PC-9 (cell line): Measurements from ENCODE around the gene SEC24D.

Experiments used
- EZH2 ChIP-seq: fragments of 200-600 bp; sonication (generic); IDR thresholded peaks from 2 replicates; pipeline ENCODE4 v1.8.0; 2017; ENCODE audit warnings: antibody characterized with exemption, low read depth
- TF ChIP-seq, protein P1 (sequence below): fragments of 200-600 bp; sonication (generic); conservative IDR thresholded peaks from 2 replicates; pipeline ENCODE4 v1.6.1; 2017; ENCODE audit warnings: mixed run types, antibody characterized with exemption, mild to moderate bottlenecking, moderate library complexity

DNA sequence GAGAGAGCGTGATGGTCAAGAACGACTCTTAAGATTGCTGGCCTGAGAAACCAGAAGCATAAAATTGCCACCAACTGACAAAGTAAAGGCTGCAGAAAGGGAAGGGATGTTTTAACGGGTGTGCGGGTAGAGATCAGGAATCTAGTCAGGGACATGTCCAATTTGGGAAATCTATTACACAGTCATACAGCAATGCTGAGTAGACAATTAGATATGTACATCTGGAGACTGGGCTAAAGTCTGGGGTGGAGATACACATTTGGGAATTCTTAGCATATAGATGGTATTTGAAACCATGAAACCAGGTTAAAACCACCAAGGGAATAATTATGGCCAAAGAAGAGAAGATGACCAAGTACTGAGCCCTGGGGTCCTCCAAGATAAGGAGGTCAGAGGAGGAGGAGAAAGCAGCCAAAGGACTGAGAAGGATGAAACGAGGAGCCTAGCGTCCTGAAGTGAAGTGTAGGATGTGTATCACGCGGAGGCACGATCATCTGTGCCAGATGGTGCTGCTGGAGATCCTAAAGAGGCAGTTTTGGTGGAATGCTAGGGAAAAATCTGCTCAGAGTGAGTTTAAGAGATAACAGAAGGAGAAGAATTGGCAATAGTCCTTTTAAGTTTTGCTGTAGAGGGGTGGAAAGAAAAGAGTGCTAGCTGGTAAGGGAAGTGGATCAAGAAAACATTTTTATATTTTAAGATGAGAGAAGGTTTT, 36.5 kb downstream of the SEC24D start:
- TF ChIP-seq, protein P1, sequence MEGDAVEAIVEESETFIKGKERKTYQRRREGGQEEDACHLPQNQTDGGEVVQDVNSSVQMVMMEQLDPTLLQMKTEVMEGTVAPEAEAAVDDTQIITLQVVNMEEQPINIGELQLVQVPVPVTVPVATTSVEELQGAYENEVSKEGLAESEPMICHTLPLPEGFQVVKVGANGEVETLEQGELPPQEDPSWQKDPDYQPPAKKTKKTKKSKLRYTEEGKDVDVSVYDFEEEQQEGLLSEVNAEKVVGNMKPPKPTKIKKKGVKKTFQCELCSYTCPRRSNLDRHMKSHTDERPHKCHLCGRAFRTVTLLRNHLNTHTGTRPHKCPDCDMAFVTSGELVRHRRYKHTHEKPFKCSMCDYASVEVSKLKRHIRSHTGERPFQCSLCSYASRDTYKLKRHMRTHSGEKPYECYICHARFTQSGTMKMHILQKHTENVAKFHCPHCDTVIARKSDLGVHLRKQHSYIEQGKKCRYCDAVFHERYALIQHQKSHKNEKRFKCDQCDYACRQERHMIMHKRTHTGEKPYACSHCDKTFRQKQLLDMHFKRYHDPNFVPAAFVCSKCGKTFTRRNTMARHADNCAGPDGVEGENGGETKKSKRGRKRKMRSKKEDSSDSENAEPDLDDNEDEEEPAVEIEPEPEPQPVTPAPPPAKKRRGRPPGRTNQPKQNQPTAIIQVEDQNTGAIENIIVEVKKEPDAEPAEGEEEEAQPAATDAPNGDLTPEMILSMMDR, result no peak
- no peak for TF ChIP-seq EZH2
